NCI-H82 (cell line): Measurements from ENCODE around the gene FARS2.

Experiments used
- DNase-seq: peaks from one replicate; lab custom pipeline; 2025; lab: John Stamatoyannopoulos, UW

FARS2 gene

DNA sequence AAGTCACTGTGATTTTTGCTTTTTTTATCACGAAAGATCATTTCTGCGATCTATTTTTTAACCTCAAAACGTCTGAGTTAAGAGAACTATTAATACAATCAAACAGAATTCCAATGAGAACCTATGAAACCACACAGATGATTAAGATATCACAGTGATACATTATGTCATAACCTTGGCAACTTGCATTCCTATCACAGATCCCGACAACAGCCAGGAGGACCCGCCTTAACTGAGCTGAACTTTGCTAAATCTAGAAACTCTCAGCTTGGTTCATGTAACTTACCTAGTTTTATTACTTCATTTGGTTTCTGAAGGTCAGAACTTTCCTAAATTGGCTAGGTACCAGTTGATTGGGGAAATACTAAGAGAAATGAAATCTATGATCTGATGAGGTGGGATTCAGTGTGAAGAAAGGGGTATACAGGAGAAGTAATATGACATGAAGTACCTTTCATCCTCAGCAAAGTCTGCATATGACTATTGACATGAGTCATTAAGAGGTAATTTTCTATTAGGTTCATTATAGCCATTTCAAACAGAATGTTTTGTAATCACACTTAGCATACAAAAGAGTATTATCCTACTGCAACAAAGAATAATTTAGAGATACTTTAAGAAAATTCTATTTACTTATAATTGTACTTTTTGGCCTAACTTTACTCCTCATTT is 11.7 kb upstream of the FARS2 start:
- DNase-seq = no peak

- no peak for DNase-seq
These were observed 10.9 kb upstream of the FARS2 start for GRCh38 chr6:5250451-5250850.

DNA sequence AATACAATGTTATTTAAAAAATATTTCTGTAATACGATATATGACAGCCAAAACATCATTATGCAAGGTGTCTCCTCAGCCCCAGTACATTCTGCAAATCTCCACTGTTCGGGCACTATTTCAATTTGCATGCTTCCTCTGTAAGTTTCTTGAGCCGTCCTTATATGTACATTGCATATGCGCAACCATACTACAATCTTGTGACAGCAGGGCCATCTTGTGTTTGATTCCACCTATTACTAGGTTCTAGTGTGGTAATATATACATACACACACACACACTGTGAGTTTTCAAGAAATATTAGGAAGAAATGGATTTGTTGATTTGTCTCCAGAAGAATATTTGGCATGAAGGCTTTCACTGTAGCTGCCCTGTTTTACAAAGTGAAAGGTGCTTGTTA is 10.4 kb upstream of the FARS2 start:
- peak; percentile 7 for DNase-seq

DNA sequence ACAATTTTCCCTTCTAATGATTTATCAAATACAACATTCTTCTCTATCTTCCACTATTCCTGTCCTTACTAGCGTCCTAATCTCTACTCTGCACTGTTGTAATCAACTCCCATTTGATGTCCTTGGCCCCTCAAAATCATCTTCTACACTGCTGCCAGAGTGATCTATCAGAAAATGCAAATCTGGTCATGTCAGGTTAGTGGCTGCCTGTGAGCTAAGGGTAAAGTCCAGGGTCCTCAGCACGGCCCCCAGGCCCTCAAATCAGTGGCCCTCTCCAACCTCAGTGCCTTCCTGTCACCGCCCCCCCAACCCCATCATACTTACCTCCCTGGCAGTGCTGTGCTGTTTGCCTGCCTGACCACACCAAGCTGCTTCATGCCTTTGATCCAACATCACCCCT is 4.4 kb upstream of the FARS2 start:
- no peak for DNase-seq

- DNase-seq = no peak
These were observed 3.9 kb upstream of the FARS2 start for GRCh38 chr6:5257400-5257799.

GRCh38 chr6:5259428-5259827 is 1.9 kb upstream of the FARS2 start:
- DNase-seq = peak; percentile 10

GRCh38 chr6:5260111-5260620 is 1.1 kb upstream of the FARS2 start:
- DNase-seq = peak; percentile 79

- DNase-seq = peak; percentile 26
These were observed 314 bp downstream of the FARS2 start for GRCh38 chr6:5261545-5262109.

- no peak for DNase-seq
These were observed 5.1 kb downstream of the FARS2 start for GRCh38 chr6:5266423-5266822.

DNA sequence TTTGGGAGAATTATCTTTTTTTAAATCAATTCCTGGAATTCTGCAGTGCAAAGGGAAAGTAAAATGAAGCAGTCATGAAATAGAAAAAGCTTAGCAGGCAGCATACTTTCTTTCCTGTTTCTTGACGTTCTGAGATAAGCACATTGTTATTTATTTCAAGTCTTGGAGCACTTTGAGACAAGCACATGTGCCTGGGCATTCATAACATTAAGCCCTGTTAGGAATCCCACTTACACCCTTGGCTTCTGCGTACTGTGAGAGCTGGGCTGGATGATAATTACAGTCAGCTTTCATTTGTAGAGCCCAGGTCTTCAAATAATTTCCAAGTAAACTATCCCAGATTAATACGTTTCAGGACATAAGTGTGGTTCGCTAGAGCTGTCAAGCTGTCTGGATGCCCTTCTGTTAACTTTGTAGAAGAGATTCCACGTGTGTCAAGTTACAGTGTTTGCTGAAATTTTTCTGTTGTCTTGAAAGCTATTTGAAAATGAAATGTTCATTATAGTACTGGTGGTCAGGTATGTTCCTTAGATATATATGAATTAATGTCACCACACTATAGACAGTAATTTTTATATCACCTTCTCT is 8.9 kb downstream of the FARS2 start:
- DNase-seq = no peak

DNA sequence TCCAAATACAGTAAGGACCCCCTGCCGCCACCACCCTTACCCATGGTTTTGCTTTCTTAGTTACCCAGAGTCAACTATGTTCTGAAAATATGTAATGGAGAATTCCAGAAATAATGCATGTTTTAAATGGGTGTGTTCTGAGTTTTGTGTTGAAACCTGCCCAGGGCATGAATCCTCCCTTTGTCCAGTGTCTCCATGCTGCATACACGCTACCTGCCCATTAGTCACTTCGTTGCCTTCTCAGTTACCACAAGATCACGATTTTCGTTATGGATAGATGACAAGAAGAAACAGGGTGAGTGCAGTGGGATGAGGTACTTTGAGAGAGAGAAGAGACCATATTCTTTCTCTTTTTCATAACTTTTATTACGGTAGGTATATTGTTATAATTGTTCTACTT is 10.6 kb downstream of the FARS2 start:
- no peak for DNase-seq

DNA sequence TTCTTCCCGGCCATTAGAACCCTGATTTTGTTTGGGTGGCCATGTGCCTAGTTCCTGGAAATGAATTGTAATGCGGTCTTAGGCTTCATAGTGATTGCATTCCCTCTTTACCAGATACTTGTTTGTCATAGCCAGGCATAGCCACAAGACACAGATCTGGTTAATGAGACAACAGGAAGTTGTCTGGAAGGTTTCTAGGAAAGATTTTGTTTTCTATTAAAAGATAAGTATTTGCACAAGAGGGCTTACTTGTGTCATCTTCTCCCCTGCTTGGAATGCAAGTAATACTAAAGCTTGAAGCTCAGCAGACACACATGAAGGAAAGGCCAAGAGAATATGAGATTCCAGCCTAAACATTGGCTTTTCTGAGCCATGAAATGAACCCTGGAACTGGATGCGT is 12.9 kb downstream of the FARS2 start:
- DNase-seq = no peak

DNA sequence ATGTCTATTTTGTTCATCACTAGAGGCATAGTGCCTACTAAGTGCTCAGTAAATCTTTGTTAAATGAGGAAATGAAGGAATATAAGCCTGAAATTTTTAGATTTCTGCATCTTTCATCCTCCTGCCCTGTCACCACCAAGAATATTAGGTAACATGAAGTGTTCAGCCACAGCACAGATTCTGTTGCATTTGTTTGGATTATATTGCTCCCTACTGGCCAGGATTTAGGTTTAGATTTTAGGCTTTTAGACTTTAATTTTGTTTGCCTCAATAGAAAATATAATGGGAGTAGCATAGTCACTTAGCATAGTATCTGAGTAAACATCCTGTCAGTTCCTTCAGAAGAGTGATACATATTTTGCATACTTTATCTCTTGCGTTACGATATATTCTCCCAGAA is 14.2 kb downstream of the FARS2 start:
- DNase-seq = no peak

GRCh38 chr6:5276581-5276980 is 15.3 kb downstream of the FARS2 start:
- DNase-seq = peak; percentile 87

- DNase-seq = no peak
These were observed 16.3 kb downstream of the FARS2 start for GRCh38 chr6:5277589-5277988.

DNA sequence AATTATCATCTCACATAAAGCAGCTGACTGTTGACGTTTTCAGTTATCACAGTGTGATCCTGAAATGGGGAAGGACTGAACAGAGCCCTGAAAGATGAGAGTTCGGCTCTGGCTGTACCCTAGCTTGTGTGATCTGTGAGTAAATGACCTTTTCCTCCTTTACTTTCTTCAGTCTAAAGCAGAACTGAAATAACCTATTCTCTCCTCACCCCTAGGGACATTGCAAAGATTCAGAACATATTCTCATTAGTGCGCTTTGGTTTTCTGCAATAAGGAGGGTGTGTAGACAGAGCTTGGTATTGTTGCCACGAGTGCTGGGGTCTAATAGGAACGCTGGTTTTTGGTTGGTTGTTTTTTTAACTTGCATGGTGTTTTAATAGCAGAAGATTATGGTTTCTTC is 16.7 kb downstream of the FARS2 start:
- no peak for DNase-seq

GRCh38 chr6:5278565-5279120 is 17.3 kb downstream of the FARS2 start:
- DNase-seq = no peak

DNA sequence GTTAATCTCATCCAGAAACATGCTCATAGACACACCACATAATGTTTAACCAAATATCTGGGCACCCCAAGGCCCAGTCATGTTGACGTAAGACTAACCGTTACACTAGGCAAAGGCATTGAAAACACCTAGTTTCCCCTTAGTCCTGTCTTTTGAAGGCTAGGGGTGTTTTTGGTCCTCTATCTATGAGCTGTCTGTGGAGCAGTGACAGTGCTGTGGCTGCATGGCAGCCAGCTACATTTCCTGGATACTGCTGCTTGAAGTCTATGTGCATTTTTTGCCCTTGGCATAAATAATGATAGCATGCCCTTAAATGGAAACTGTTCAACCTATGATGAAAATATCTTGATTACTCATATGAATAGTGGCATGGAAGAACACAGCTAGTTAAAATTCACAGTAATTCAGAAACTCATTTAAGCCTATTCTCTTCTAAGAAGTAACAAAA is 18.6 kb downstream of the FARS2 start:
- no peak for DNase-seq

- DNase-seq = no peak
These were observed 19.6 kb downstream of the FARS2 start for GRCh38 chr6:5280920-5281319.

GRCh38 chr6:5282191-5282623 is 20.9 kb downstream of the FARS2 start:
- DNase-seq = peak; percentile 10

- DNase-seq = no peak
These were observed 23.8 kb downstream of the FARS2 start for GRCh38 chr6:5285081-5285480.

DNA sequence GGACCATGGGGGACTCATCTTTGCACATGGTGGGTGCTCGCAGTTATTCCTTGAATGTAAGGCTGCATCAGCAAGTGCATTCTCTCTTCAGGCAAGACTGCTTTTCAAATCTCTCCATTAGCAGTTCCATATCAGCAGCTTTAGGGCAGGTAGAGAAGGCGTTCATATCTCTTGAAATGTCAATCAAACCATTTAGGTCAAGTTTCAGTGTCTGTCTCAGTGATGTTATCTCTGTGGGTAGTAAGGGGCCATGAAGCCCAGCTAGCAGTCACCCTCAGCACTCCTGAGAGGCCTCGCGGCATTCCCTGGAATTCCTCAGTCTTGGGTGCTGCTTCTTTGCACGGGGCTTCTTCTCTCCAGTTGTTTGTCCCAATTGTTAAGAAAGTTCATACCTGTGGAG is 24.2 kb downstream of the FARS2 start:
- DNase-seq = no peak

DNA sequence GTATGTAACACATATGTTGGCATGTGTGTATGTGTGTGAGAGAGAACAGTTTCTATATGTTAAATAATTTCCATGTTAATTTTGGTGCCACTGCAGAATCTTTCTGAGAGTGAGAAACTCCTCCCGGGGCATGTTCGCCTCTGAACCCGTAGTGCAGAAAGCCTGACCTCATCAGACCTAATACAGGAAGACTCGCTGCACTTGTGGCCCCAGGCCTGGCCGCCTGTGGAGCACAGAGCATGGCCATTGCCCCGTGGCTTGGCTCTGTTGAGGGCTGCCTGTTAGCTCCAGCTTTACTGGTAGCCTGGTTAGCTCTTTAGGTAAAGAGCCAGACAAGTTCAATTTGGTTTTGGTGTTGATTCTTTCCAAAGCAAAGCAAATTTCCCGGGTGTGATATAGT is 25.5 kb downstream of the FARS2 start:
- DNase-seq = no peak
